RPMI7951 (cell line): ENCODE results near the gene EXOC3L4. TPM values are rescaled to one million over a fixed set of nuclear protein-coding genes. Genes with fewer than 3 reads are reported as not detected.
"Not testable (repeated sequence)": the region's sequence is repeated elsewhere in the genome, so short reads cannot be mapped to it uniquely, and the experiment has no call there.

Source experiments
- DNase-seq: peaks from one replicate; pipeline ENCODE4 v3.0.0-alpha.2; 2012; ENCODE audit warnings: low read depth
- total RNA-seq: library from RNA; depleted of rRNA; stranded (reverse); fragments of >200 nt; shearing (Covaris generic); gene quantifications from 2 replicates; pipeline ENCODE4 v1.2.3, GENCODE V29; 2014

The EXOC3L4 gene
- total RNA-seq, 1 experiment from 2014 or later, result not detected

DNA sequence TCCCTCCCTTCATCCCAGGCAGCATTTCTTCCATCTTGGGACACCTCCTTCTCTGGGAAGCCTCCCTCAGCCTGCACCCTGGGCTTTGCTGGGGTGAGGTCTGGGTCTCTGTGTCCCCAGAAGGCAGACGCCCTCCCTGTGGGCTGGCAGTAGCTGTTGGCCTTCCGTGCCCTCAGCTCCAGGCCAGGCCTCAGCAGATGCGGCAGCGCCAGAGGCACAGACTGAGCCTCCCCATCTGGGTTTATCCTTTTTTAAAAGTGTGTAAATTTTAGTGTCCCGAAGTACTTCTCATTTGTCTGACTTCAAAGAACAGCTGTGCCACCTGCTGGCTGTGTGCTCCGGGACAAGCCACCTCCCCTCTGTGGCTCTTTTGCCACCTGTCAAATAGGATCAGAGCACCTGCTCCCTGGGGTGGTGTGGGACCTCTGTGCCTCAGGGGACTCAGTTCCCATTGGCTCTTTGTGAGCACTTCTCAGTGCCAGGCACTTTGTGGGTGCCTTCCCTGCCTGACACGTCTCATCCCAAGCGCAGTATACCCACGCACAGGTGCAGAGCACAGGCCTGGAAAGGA lies 11.1 kb downstream of the EXOC3L4 start:
- no peak for DNase-seq

DNA sequence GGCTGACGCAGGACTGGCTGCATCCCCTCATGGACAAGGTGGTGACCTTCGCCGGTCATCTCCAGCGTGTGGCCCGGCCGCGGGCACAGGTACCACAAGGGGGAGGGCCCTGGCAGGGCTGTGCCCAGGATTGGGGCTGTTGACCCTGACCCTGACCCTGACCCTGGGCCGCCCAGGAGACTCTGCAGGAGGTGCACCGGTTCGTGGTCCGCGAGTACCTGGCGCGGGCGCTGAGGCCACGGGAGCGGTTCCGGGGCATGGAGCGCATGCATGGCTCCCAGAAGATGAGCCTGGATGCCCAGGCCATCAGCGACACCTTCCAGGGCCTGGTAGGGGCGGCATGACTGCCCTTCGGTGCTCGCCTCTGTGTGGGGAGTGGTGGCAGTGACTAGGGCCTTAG lies 12.9 kb downstream of the EXOC3L4 start:
- no peak for DNase-seq

DNA sequence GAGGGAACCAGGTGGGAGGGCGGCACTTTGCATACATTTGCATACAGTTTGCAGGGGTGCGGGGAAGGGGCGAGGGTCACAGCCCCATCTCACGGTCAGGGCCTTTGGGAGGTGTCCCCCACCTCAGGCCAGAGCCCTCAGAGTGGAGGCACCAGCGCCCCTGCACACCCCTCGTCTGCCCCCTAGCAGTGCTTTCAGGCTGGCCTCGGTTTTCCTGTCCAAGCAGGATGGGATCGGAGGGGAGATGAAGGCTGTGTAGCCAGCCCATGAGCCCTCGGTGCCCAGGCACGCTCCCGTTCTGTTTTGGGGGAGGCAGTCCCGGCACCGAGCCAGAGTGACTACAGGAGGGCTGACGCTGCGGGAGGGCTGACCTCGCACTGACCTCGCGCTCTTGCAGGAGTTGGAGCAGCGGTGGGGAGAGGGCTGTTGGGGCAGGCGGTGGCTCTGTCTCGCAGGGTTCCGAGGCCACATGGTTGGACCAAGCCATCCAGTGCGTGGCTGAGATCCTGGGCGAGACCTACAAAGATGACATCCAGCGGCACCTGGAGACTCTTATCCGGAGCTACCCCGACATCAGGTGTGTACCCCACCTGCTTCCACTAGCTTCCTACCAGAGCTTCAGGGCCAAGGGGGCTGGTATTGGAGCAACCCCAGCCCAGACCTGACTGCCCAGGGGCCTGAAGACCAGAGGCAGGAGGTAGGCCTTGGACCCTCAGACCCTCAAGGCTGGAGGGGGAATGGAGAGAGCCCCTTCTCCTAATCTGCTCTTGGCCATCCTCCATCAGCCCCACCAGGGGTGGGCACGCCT lies 13.6 kb downstream of the EXOC3L4 start:
- no peak for DNase-seq

GRCh38 chr14:103108749-103109207 lies 14.3 kb downstream of the EXOC3L4 start:
- peak; percentile 73 for DNase-seq

DNA sequence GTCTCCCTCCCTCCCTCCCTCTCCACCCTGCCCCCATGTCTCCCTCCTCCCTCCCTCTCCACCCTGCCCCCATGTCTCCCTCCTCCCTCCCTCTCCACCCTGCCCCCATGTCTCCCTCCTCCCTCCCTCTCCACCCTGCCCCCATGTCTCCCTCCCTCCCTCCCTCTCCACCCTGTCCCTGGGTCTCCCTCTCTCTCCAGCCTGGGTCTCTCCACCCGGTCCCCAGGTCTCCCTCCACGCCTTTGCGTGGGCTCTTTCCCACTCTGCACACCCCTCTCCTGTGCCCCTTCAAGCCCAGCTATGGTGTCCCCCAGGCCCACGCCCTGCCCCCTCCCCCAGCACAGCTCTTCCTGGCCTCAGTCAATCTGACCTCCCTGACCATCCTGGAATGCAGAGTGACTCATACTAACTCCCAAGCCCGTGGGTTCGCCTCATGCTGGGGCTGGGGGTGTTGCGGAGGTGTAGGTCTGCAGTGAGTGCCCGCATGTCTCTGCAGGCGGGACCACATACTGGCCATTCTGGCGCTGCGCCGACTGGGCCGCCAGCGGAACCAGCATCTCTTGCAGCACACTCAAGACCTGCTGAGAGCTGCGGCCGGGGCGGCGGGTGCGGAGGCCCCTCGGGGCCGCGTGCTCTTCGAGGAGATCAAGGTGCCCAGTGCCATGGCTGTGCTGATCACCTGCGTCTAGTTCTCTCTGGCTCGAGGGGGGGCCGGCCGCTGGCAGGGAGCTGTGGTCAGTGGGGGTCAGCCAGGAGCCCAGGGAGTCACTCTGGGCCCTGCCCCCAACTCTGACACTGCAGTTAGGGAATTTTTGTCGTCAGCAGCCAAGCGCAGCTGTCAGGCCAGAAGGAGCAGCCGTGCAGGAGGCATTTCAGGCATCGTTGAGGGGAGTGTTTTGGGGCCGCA lies 15.3 kb downstream of the EXOC3L4 start:
- DNase-seq, result peak; percentile 88

DNA sequence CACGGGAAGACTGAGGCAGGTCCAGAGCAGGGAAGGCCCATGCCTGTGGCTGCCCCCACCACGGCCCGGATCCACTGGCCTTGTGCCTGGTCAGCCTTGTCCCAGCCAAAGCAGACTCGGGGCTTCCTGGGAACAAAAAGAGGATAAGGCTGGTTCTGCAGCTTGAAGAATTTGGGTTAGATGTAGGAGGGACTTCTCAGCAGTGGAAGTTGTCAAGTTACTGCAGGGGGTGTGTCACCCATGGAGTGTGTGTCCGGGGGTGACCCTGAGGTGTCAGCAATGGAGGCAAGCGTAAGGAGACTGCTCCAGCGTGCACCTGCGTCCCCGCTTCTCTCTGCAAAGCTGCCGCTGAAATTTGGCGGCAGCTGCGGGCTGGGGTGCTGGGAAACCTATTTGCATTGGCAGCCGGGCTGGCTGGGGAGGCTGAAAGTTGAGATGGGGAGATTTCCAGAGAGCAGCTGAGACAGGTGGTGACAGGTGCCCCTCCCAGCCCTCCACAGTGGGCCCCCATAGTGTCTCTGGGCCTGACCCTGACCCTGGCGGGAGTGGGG lies 16.2 kb downstream of the EXOC3L4 start:
- DNase-seq, result peak; percentile 17

- no peak for DNase-seq
Observed at GRCh38 chr14:103111232-103111868, 16.8 kb downstream of the EXOC3L4 start.

- DNase-seq, result no peak
Observed at GRCh38 chr14:103112400-103113243, 18.1 kb downstream of the EXOC3L4 start.

DNA sequence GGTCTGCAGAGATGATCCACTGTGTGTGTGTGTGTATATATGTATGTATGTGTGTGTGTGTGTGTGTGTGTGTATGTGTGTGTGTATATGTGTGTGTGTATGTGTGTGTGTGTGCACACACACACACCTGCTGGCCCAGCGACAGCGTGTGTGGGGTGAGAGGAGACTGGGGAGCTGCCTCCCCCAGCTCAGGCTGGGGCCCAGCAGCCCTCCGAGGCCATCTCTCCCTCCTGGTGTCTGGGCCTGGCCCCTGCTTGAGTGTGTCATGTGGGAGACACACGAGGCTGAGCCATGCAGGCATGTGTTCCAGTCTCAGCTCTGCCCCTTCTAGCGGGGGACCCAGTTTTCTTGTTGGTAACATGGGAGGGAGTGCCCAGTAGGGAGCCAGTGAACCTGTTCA lies 18.8 kb downstream of the EXOC3L4 start:
- no peak for DNase-seq

DNA sequence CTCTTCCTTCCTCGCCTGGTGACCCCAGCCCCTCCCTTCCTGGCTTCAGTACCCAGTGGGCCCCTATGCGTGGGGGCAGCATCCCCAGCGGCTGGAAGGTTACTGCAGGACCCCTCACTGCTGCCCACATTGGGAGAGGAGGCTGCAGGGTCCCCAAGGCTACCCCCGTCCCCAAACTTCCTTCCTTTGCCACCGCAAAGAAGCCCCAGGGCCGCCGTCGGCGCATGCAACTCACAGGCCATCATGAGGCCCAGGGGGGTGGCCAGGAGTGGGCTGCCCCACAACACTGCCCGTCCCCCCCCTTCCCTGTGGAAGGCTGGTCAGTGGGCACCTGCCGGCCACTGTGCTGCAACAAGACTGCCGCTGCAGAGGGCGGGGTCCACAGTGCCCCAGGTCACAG lies 19.2 kb downstream of the EXOC3L4 start:
- DNase-seq, result no peak

GRCh38 chr14:103115086-103115679 lies 20.7 kb downstream of the EXOC3L4 start:
- peak; percentile 42 for DNase-seq

DNA sequence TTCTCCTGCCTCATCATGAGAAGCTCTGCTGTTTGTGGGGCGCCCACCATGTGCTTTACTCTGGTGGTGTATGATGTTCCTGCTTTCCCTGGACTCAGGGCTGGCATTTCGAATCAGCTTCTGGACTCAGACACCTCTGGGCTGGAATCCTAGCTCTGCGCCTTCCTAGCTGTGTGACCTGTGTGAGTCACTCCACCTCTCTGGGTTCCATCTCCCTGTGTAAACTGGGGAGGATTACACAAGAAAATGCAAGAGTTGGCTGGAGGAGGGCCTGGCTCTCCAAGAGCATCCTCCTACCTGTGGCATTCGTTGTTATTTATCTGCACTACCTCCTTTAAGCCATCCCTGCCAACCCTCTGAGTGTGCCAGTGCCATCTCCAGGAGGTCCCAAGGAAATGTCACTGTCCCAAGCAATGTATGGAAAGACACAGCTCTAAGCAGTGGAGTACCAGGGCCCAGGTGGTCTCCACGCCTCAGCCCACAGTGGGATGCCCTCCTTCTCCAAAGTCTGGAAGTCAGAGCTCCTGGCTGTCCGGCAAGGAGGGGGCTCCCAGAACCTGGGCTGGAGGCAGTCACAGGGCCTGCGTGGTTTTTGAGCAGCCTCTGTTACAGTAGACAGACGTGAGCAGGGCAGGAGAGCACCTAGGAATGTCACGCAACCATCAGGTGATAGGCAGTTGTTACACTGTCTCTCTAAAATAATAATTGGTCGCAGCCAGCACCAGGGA lies 21.5 kb downstream of the EXOC3L4 start:
- no peak for DNase-seq

DNA sequence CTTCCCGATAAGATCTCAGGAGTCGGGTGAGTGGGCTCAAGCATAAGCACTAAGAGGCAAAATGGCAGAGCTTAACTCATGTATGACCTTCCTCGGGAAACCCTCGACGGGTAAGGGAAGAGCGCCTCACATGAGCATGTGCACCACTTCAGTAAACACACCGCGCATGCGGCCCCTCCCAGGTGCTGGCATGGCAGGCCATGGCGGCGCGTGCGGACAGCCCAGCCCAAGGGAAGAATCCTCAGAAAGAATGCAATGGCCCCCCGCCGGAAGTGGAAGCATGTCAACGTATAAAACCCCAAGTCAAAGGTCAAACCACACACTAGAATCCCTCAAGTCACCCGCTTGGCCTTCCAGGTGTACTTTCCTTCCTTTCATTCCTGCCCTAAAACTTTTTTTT lies 22.1 kb downstream of the EXOC3L4 start:
- no peak for DNase-seq

GRCh38 chr14:103117499-103117898 lies 23.0 kb downstream of the EXOC3L4 start:
- not testable (repeated sequence) for DNase-seq

DNA sequence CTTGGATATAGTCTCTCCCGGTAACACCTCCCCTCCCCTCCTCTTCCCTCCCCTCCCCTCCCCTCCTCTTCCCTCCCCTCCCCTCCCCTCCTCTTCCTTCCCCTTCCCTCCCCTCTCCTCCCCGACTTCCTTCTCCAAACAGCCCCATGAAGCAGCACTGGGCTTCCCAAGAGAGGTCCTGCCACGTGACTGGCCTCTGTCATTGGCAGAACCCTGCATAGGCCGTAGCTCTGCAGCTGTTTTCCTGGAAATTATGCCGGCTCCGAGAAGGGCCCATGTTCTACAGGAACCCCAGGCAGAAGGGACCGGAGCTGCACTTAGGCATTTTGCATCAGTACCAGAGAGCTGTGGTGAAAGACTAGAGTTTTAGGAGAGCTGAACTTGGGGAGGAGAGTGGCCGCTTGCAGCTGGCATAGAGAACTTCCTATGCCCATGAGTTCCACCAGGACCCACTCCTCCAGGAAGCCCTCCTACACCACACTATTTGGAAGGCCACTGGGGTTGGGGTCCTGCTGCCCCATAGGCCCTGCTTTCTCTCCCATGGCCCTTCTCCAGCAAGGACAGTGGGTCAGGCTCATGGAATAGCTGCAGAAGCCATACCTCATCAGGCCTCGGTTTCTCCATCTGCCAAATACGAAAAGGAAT lies 23.6 kb downstream of the EXOC3L4 start:
- no peak for DNase-seq

GRCh38 chr14:103118663-103119404 lies 24.3 kb downstream of the EXOC3L4 start:
- no peak for DNase-seq

DNA sequence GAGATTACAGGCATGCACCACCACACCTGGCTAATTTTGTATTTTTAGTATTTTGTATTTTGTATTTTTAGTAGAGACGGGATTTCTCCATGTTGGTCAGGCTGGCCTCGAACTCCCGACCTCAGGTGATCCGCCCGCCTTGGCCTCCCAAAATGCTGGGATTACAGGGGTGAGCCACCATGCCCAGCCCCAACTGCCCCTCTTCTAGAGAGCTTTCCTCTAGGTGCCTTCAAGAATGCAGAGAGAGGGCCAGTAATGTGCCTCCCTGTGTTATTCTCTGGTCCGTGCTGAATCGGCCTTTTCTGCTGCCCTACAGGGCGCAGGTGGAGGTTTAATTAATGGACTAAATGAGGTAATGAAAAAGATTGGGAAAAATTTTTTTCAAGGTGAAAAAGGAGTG lies 25.0 kb downstream of the EXOC3L4 start:
- not testable (repeated sequence) for DNase-seq

GRCh38 chr14:103121121-103121845 lies 26.8 kb downstream of the EXOC3L4 start:
- DNase-seq, result no peak
